Neural cell (in vitro differentiated cells): ENCODE measurements around the gene AMIGO2.

Source experiments
- CTCF ChIP-seq: fragments of 450-650 bp; IDR thresholded peaks from 2 replicates; pipeline ENCODE4 v1.5.1; 2014; ENCODE audit warnings: antibody characterized with exemption, mild to moderate bottlenecking, moderate library complexity; ENCODE audit not compliant: poor library complexity, severe bottlenecking
- EP300 ChIP-seq: fragments of 450-650 bp; conservative IDR thresholded peaks from 2 replicates; pipeline ENCODE4 v1.6.1; 2014; ENCODE audit warnings: antibody characterized with exemption, mild to moderate bottlenecking, moderate library complexity; ENCODE audit not compliant: poor library complexity, severe bottlenecking
- MXI1 ChIP-seq: fragments of 450-650 bp; conservative IDR thresholded peaks from 2 replicates; pipeline ENCODE4 v1.6.1; 2014; ENCODE audit warnings: antibody characterized with exemption, mild to moderate bottlenecking; ENCODE audit not compliant: poor library complexity, severe bottlenecking
- POLR2AphosphoS5 ChIP-seq: IDR thresholded peaks from 2 replicates; pipeline ENCODE4 v1.6.1; 2012
- SMC3 ChIP-seq: fragments of 450-650 bp; conservative IDR thresholded peaks from 2 replicates; pipeline ENCODE4 v1.6.1; 2014; ENCODE audit warnings: antibody characterized with exemption, mild to moderate bottlenecking, moderate library complexity; ENCODE audit not compliant: poor library complexity

GRCh38 chr12:47098099-47098498 lies 18.3 kb upstream of the AMIGO2 start:
- TF ChIP-seq SMC3 (no peak), EP300 (no peak), CTCF (no peak), MXI1 (no peak), POLR2AphosphoS5 (no peak)
